Measurements from ENCODE around the gene REM1.
A peak's percentile ranks its signal among the peaks of the same experiment; 100 is the strongest.
"Not testable (repeated sequence)": the region's sequence is repeated elsewhere in the genome, so short reads cannot be mapped to it uniquely, and the experiment has no call there.

The REM1 gene

DNA sequence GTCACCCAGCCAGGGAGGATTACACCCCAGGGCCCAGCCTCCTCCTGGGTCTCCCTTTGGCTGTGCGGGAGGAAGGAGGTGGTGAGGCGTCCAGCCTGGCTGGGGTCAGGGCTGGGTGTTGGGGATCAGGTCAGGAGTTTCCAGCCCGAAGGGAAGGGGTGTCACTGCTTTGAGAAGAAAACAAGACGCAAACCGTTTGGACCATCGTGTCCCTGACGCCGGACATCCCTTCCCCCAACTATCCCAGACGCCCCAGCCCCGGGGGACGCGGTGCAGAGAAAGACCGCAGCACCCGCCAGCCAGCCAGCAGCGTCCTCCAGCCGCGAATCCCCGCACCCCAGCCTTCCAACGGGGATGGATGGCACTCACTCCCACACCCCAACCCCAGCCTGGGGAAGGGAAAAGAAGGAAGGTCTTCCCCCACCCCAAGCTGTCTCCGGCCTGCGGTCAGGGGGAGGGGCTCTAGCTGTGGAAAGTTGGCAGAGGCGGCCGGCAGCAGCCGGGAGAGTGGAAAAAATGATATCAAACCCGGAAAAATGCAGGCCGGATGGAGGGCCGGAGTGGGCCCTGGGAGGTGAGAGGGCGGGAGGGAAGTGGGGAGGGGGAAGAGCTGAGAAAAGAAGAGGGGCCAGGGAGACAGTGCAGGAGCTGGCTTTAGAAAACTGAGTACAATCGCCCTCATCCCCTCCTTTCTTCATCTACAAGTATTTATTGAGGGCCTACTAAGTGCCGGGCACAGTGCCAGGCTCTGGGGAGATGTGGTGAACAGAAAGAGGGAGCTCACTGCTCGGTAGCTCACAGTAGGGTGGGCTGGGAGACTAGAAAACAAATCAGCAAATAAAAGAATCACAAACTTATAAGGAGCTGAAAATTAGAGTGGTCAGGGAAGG is 10.6 kb downstream of the REM1 start:
- no peak for DNase-seq

DNA sequence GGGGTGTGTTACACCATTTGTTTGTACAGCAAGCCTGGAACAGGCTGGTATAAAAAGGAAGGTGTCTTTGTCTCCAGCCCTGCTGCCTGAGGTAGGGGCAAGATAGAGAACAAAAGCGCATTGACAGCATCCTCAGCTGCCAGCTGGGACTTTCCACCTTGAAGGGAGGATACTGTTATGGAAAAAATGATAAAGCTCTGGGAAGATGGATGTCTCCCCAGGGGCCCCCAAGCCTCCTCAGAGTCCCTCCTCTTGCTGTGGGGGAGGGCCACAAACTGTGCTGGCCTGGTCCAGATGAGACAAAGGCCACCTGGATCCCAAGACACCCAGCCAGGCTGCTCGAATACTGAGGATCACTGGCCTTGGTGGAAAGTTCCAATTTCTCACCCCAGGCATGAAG is 13.0 kb downstream of the REM1 start:
- no peak for DNase-seq

GRCh38 chr20:31489152-31489551 is 14.1 kb downstream of the REM1 start:
- DNase-seq: no peak

DNA sequence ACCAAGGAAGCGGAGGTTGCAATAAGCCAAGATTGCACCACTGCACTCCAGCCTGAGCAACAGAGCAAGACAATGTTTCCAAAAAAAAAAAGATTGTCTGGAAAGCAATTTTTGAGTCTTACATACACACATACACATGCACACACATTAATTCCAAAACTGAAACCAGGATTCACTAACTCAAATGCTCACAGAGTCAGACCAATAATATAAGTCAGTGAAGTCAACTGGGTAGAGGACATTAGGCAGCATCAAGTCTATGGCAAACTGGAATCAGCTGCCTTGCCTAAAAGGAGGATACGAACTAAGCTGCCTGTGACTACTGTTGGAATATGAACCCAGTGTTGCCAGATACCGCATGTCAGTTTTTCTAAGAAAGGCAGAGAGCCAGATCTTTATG is 15.7 kb downstream of the REM1 start:
- DNase-seq: no peak

- no peak for DNase-seq
These were observed 19.0 kb downstream of the REM1 start for GRCh38 chr20:31494131-31494530.

DNA sequence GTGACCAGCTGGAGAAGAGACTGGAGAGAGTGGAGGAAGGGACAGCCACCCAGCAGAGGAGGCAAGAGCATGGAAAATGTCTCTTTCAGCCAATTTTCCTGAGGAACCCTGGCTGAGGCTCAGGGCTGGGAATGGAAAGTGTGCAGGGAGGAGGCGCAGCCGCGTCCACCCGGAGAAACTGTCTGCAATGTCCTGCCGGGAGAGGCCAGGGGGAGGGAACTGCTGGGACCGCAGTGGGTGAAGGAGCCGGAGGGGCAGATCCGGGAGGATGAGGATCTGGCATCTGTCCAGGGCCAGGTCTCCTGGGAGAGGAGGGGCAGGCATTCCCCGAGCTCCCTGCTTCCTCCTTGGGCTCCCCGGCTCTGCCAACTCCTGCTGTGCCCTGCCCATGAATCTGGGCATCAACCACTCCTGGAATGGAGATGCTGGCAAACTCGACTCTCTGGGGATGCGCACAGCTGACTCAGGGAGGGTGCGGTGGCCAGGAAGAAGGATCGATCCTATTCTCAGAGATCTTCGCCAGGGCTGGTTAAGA is 21.7 kb downstream of the REM1 start:
- DNase-seq: no peak

DNA sequence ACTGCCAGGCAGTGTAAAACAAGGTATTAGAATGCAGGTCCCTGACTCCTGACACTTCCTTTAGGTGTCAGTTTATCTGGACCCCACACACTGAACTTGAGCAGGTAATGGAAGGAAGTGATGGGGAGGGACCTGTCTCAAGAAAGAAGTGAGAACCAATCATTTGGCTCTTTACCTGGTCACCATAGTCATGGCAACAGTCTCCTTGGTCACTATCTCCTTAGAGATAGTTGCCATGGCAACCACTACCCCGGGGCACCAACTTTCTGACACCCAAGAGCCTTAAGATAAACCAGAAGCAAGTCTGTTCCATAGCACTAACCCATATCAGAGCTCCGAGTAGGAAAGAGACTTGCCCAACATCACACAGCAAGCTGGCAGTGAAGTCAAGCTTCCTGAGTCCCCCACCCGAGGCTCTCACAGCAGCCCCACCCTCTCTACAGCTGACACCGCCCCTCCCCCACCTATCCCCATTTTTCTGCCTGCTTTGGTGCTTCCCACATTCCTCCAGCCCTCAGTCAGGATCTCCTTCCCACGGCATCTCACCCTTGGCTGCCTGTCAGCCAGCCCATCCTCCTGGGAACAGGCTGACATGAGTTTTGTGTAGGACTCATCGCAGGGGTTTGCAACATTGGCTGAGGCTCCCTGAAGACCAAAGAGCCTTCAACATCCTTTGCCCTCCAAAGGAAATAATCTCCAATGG is 22.9 kb downstream of the REM1 start:
- DNase-seq: no peak

DNA sequence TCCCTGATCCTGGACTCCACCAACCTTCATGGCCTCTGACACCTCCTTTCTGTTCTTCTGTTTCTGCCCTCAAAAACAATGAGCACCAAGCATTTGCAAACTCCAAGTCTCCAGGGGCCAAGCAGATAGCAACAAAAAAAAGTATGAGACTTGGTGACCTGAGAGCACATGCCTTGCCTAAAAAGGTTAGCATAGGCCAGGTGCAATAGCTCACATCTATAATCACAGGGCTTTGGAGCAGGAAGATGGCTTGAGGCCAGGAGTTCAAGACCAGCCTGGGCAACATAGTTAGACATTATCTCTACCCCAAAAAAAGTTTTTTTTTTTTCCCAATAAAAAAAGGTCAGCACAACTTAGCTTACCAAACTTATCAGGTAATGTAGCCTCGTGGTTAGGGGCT is 25.4 kb downstream of the REM1 start:
- DNase-seq: no peak

DNA sequence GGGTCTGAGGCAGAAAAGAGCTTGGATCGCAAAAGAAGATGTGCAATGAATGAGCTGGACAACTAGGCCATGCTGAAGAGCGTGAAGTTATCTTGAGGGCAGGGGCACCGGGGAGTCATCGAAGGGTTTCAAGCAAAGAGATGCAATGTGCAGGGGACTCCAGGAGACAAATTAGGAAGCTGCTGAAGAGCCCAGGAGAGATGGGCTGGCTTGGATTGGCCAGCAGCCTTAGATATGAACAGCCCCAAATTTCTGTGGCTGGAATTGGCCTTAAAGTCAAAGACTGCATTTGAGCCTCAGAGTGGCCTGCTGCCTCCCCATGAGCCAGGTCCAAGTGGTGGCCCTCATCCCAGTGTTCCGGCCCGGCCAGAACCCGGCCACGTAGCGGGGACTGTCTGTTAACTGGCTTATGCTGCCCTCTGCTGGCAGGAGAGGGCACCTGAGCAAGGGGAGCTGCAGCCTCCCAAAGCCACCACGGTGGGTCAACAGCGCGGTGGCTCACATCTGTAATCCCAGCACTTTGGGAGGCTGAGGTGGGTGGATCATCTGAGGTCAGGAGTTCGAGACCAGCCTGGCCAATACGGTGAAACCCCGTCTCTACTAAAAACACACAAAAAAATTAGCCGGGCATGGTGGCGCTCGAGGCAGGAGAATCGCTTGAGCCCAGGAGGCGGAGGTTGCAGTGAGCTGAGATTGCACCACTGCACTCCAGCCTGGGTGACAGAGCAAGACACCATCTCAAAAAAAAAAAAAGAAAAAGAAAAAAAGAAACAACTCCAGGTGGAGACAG is 28.0 kb downstream of the REM1 start:
- peak; percentile 77 to 79 for DNase-seq

DNA sequence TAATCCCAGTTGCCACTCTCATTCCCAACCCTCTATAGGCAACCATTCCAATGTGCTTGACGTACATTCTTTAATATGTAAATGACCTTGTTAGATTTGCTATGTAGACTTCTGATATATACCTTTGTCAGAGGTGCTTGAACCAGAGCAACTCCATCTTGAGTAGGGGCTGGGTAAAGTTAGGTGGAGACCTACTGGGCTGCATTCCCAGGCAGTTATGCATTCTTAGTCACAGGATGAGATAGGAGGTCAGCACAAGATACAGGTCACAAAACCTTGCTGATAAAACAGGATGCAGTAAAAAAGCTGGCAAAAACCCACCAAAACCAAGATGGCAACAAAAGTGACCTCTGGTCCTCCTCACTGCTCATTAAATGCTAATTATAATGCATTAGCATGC is 30.8 kb downstream of the REM1 start:
- DNase-seq: no peak

- DNase-seq: no peak
These were observed 33.6 kb downstream of the REM1 start for GRCh38 chr20:31508517-31509244.

GRCh38 chr20:31514154-31515071 is 39.3 kb downstream of the REM1 start, which contains the start of gene HM13:
HM13 (plus strand) TSS chr20:31514442; CDS start chr20:31514552, 110 bp downstream.
- DNase-seq: peak; percentile 87

DNA sequence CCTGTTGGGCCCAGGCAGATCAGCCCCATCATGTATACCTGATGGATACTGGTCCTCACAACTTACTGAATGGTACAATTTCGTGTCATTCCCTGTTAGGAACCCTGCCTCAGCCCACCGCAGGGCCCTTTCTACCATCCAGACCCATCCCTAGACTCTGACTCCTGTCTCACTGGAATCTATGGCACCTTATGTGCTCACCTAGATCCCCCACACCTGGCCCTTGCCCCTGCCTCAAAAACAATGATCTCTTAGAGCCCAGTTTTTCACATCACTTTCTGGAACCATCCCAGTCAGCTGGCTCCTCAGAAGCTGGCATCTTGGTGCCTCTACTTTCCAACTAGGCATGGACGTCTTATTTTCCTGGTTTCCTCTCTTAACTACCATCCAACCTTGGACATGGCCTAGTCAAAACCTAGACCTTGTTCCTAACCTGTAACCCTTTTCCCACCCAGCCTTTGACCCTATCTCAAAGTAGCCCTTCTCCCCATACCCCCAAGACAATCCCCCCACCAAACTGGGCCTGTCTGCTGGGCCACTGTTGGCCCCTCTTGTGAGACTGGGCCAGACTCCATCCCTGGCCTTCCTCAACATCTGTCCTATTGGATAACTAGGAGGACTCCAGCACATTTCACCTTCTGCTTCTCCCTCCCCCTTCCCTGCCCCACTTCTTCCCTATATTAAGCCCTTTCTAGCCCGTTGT is 40.1 kb downstream of the REM1 start:
- no peak for DNase-seq

DNA sequence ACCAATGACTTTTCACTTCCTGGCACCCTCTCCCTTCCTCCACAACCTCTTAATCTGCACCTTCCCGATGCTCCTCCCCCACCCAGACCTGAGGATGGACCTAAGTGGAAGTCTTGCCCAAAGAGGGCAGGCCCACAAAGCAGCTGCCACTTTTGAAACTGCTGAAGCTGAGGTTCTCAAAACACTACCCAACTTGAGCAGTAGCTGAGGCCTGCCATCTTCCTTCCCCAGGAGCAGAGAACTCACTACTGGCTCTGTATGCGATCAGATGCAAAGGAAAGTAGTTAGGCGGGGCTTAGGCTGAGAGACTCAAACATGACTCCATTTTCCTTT is 40.7 kb downstream of the REM1 start:
- DNase-seq: no peak

GRCh38 chr20:31516166-31516565 is 41.1 kb downstream of the REM1 start:
- no peak for DNase-seq

GRCh38 chr20:31516651-31517050 is 41.6 kb downstream of the REM1 start:
- DNase-seq: no peak

DNA sequence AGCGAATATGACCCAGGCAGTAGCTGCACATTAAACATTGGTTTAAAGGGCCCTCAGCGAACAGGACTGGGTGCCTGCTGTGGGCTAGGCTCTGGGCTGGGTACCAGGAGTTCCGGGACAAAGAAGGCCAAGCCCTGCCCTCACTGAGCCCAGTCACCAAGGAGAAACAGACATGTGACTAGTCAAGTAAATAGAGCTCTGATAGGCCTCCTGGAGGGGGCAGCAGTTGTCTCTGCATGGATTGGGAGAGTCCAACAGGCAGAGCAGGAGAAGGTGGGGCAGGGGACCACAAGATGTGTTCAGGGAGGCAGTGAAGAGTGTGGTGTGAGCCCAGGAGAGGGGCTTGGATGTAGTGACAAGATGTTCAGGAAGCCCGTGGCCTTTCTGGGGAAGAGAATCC is 42.3 kb downstream of the REM1 start:
- DNase-seq: no peak

DNA sequence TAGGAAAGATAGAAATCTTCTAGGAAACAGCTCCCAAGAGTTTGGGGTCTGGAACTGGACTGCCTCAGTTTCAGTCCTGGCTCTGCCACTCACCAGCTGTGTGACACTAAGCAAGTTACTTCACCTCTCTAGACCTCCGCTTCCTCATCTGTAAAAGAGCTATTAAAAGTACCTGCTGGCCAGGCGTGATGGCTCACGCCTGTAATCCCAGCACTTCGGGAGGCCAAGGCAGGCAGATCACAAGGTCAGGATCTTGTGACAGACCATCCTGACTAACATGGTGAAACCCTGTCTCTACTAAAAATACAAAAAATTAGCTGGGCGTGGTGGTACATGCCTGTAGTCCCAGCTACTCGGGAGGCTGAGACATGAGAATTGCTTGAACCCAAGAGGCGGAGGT is 46.2 kb downstream of the REM1 start:
- not testable (repeated sequence) for DNase-seq

- DNase-seq: no peak
These were observed 47.6 kb downstream of the REM1 start for GRCh38 chr20:31522731-31523130.

GRCh38 chr20:31523361-31524283 is 48.5 kb downstream of the REM1 start:
- DNase-seq: no peak
